GM12874 (cell line): Measurements from ENCODE around the gene LHB.
A peak's percentile ranks its signal among the peaks of the same experiment; 100 is the strongest.
"Not testable (repeated sequence)": the region's sequence is repeated elsewhere in the genome, so short reads cannot be mapped to it uniquely, and the experiment has no call there.

Experiments used
- TF ChIP-seq, protein P1 (sequence below): IDR thresholded peaks from 2 replicates; pipeline ENCODE4 v1.5.1; 2011; ENCODE audit warnings: low read depth, mild to moderate bottlenecking, control low read depth, low read length, moderate library complexity; ENCODE audit not compliant: insufficient read depth

LHB gene

GRCh38 chr19:49031642-49032301 lies 14.9 kb upstream of the LHB start, which contains the start of gene CGB2:
Gene CGB2, plus strand, starts transcription at chr19:49031890. Its CDS starts 206 bp downstream, at chr19:49032096.
- TF ChIP-seq, protein P1, sequence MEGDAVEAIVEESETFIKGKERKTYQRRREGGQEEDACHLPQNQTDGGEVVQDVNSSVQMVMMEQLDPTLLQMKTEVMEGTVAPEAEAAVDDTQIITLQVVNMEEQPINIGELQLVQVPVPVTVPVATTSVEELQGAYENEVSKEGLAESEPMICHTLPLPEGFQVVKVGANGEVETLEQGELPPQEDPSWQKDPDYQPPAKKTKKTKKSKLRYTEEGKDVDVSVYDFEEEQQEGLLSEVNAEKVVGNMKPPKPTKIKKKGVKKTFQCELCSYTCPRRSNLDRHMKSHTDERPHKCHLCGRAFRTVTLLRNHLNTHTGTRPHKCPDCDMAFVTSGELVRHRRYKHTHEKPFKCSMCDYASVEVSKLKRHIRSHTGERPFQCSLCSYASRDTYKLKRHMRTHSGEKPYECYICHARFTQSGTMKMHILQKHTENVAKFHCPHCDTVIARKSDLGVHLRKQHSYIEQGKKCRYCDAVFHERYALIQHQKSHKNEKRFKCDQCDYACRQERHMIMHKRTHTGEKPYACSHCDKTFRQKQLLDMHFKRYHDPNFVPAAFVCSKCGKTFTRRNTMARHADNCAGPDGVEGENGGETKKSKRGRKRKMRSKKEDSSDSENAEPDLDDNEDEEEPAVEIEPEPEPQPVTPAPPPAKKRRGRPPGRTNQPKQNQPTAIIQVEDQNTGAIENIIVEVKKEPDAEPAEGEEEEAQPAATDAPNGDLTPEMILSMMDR: peak; percentile 56

DNA sequence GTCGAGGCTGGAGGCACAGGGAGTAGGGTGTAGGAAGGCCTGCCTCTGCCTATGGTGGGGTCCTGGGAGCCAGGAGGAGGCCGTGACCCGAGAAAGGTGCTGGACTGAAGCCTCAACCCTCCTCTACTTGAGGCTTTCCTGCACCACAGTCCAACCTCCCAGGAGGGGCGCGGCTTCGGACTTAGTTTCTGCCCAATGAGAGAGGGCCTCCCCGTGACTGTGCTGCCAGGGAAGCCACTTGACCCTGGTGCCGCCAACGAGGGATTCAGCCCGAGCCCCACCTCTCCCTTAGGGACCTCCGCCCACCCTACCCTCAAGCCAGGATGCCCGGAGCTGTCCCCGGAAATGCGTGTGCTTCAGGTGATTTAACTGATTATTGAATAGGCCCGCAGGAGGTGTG lies 7.3 kb upstream of the LHB start, which contains the start of gene CGB3:
CGB3 (minus strand) TSS at position 101 of the 400 bp plus-strand sequence. CDS start 362 bp downstream, outside the sequence.
- TF ChIP-seq, protein P1: not testable (repeated sequence)

DNA sequence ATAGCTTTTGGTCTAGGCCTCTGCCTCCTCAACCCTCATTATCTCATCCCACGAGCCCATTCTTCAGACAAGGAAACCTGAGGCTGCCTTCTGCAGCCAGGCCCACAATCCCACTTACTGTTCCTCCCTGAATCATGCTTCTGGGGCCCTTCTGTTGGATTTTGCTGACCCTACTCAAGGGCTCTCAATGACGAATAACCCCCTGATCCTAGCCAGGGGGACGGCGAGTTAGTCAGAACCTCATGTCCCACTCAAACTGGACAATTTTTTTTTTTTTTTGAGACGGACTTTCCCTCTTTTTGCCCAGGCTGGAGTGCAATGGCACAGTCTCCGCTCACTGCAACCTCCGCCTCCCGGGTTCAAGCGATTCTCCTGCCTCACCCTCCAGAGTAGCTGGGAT lies 5.2 kb upstream of the LHB start:
- TF ChIP-seq, protein P1: no peak

GRCh38 chr19:49020931-49021895 lies 4.3 kb upstream of the LHB start:
- TF ChIP-seq, protein P1: no peak

- TF ChIP-seq, protein P1: no peak
Observed at GRCh38 chr19:49020342-49020741, 3.5 kb upstream of the LHB start.

- TF ChIP-seq, protein P1: 0 out of 2 replicates have a peak, but pooled peaks have one; percentile 5
Observed at GRCh38 chr19:49019242-49019932, 2.5 kb upstream of the LHB start.
